NCI-H2107 treated with DMSO at 0.1 percent for 48 hours (cell line): ENCODE data around the gene PNPT1.
"Not testable (repeated sequence)": the region's sequence is repeated elsewhere in the genome, so short reads cannot be mapped to it uniquely, and the experiment has no call there.

ENCODE experiments used
- DNase-seq: peaks from one replicate; lab custom pipeline; 2025; ENCODE audit not compliant: unreplicated experiment; lab: John Stamatoyannopoulos, UW

Gene PNPT1

GRCh38 chr2:55598056-55598795 lies 95.4 kb downstream of the PNPT1 start:
- no peak for DNase-seq

GRCh38 chr2:55596795-55597194 lies 96.8 kb downstream of the PNPT1 start:
- DNase-seq, result not testable (repeated sequence)

- DNase-seq, result no peak
These were observed 98.1 kb downstream of the PNPT1 start for GRCh38 chr2:55595536-55595935.

- no peak for DNase-seq
These were observed 101.5 kb downstream of the PNPT1 start for GRCh38 chr2:55592130-55592529.

- DNase-seq, result no peak
These were observed 102.7 kb downstream of the PNPT1 start for GRCh38 chr2:55590810-55591440.

GRCh38 chr2:55585451-55586080 lies 108.1 kb downstream of the PNPT1 start:
- no peak for DNase-seq
